Measurements from ENCODE around the gene EFNA1. TPM values are rescaled to one million over a fixed set of nuclear protein-coding genes. Genes with fewer than 3 reads are reported as not detected.

EFNA1 gene
- total RNA-seq, 1 experiment from 2014 or later, result 19.7 TPM

DNA sequence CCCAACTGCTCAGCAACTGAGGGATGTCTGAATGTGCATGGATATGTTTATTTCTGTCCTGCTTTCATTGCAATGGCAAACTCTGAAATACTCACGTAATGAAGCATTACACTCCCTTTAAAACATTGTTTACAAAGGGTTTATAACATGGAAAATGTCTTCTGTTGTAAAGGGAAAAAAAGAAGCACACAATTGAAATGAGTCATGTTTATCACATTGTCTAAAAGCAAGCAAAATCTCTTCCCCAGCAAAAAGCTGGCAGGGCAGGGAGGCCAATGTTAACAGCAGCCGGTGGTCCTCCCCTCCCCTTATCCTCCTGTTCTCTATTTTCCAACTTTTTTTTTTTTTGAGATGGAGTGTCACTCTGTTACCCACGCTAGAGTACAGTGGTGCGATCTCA lies 3.9 kb upstream of the EFNA1 start:
- no peaks in the 10 kb centered on the region for H3K9me2 ChIP-seq (ENCODE audit: insufficient read depth)
- intact Hi-C loops (cut with micrococcal nuclease), result no loop called here
- ChIA-PET CTCF (no interaction called here), RAD21 (ENCODE audit: low non-redundant PET in 1 of 2, low total read pairs in 2 of 2, uncharacterized antibody in 2 of 2, unreplicated experiment in 2 of 2) (interaction anchor here in 1 of 2 experiments (0.7 kb wide), 1 partner anchor 43 kb away, joined by 4 read pairs; no protein-coding TSS in a partner anchor), POLR2A (no interaction called here)
- BruUV-seq (replicated peaks), result no TSS peak
- H2AFZ ChIP-seq (ENCODE audit: low read depth, low read length, poor library complexity, severe bottlenecking), result no peak overlapping the region
- no peaks in the 10 kb centered on the region for H4K20me1 ChIP-seq (ENCODE audit: insufficient read depth)
- no peak overlapping the region for H3K4me3 ChIP-seq (replicated peaks in 1 of 2; ENCODE audit: low read depth in 1 of 2, low read length in 2 of 2)
- no peak overlapping the region for H3K27ac ChIP-seq (ENCODE audit: low read depth, low read length)
- ATAC-seq (no peak), DNase-seq (ENCODE audit: low read depth, low spot score) (no peak)
- H3K79me2 ChIP-seq (ENCODE audit: insufficient read depth, low read length), result peaks cover 11% of the 10 kb centered on the region
- no peaks in the 10 kb centered on the region for H3K9me3 ChIP-seq (ENCODE audit: control insufficient read depth in 1 of 2, insufficient read depth in 1 of 2, low read depth in 1 of 2, low read length in 2 of 2)
- H3K36me3 ChIP-seq (ENCODE audit: control insufficient read depth in 1 of 2, insufficient read depth in 2 of 2, low read length in 2 of 2), result no peaks in the 10 kb centered on the region
- H3K27me3 ChIP-seq (ENCODE audit: insufficient read depth, low read length), result peaks cover 6% of the 10 kb centered on the region; the same call in 1 of the 2 replicates
- no peak overlapping the region for H3K9ac ChIP-seq (ENCODE audit: low read length)
- TF ChIP-seq REST (IDR thresholded peaks at IDR 0.05; ENCODE audit: low read depth), result no peak
- TF ChIP-seq SP1 (IDR thresholded peaks at IDR 0.05; ENCODE audit: low read depth), result no peak
- TF ChIP-seq EZH2 (IDR thresholded peaks at IDR 0.05), result no peak
- TF ChIP-seq TCF7L2 (IDR thresholded peaks at IDR 0.05; ENCODE audit: borderline replicate concordance, extremely low read depth, insufficient read depth, insufficient read length), result no peak
- no peak overlapping the region for H3K4me2 ChIP-seq (ENCODE audit: low read length)
- peaks cover 19 to 41% of the 10 kb centered on the region in 2 experiments for H3K4me1 ChIP-seq (ENCODE audit: control insufficient read depth in 1 of 2, insufficient read depth in 2 of 2, low read length in 2 of 2)

All from HCT116 (cell line).